ENCODE results near the gene KRTAP10-2. TPM values are rescaled to one million over a fixed set of nuclear protein-coding genes. Genes with fewer than 3 reads are reported as not detected.

The KRTAP10-2 gene
- total and polyA plus RNA-seq, 9 donors = not detected

GRCh38 chr21:44531606-44532564 is 19.4 kb downstream of the KRTAP10-2 start:
- Histone ChIP-seq H3K4me1 (ENCODE audit: control insufficient read depth, insufficient read depth, low read length) (peaks cover 10% of the 10 kb centered on the region), H3K27ac (ENCODE audit: low read length) (no peak overlapping the region), H3K27me3 (ENCODE audit: control insufficient read depth, insufficient read depth, low read length) (peaks cover 2% of the 10 kb centered on the region), H3K9me3 (replicated peaks; ENCODE audit: control insufficient read depth, low read depth, low read length) (no peaks in the 10 kb centered on the region), H3K36me3 (ENCODE audit: control insufficient read depth, insufficient read depth, low read length) (no peaks in the 10 kb centered on the region), H3K4me3 (ENCODE audit: low read length) (no peak overlapping the region)
- peak; percentile 37 for DNase-seq
- WGBS (ENCODE audit: insufficient coverage) = 60% methylated on average over 25 of the region's 30 CpGs

- no peak overlapping the region for H3K4me3 ChIP-seq (ENCODE audit: low read length)
- no peaks in the 10 kb centered on the region for H3K36me3 ChIP-seq (ENCODE audit: control insufficient read depth, insufficient read depth, low read length)
- DNase-seq = no peak
- H3K9me3 ChIP-seq (replicated peaks; ENCODE audit: control insufficient read depth, low read depth, low read length) = no peaks in the 10 kb centered on the region
- 89% methylated on average over 22 of the region's 23 CpGs for WGBS (ENCODE audit: insufficient coverage)
- no peak overlapping the region for H3K27ac ChIP-seq (ENCODE audit: low read length)
- peaks cover 2% of the 10 kb centered on the region for H3K27me3 ChIP-seq (ENCODE audit: control insufficient read depth, insufficient read depth, low read length)
- H3K4me1 ChIP-seq (ENCODE audit: control insufficient read depth, insufficient read depth, low read length) = peaks cover 10% of the 10 kb centered on the region
Measured at GRCh38 chr21:44530903-44531605, 20.3 kb downstream of the KRTAP10-2 start.

- Histone ChIP-seq H3K36me3 (ENCODE audit: control insufficient read depth, insufficient read depth, low read length) (no peaks in the 10 kb centered on the region), H3K27ac (ENCODE audit: low read length) (no peak overlapping the region), H3K4me1 (ENCODE audit: control insufficient read depth, insufficient read depth, low read length) (peaks cover 10% of the 10 kb centered on the region), H3K27me3 (ENCODE audit: control insufficient read depth, insufficient read depth, low read length) (peaks cover 2% of the 10 kb centered on the region), H3K9me3 (replicated peaks; ENCODE audit: control insufficient read depth, low read depth, low read length) (no peaks in the 10 kb centered on the region), H3K4me3 (ENCODE audit: low read length) (no peak overlapping the region)
- no peak for DNase-seq
- WGBS (ENCODE audit: insufficient coverage) = 82% methylated on average over 7 of the region's 7 CpGs
Measured at GRCh38 chr21:44530221-44530902, 20.9 kb downstream of the KRTAP10-2 start.

- DNase-seq = no peak
- Histone ChIP-seq H3K36me3 (ENCODE audit: control insufficient read depth, insufficient read depth, low read length) (no peaks in the 10 kb centered on the region), H3K4me1 (ENCODE audit: control insufficient read depth, insufficient read depth, low read length) (peaks cover 10% of the 10 kb centered on the region), H3K27me3 (ENCODE audit: control insufficient read depth, insufficient read depth, low read length) (peaks cover 2% of the 10 kb centered on the region), H3K9me3 (replicated peaks; ENCODE audit: control insufficient read depth, low read depth, low read length) (no peaks in the 10 kb centered on the region), H3K27ac (ENCODE audit: low read length) (no peak overlapping the region), H3K4me3 (ENCODE audit: low read length) (no peak overlapping the region)
- WGBS (ENCODE audit: insufficient coverage) = 66% methylated on average over 19 of the region's 23 CpGs
Measured at GRCh38 chr21:44529503-44530125, 21.7 kb downstream of the KRTAP10-2 start.

GRCh38 chr21:44529011-44529421 is 22.3 kb downstream of the KRTAP10-2 start:
- Histone ChIP-seq H3K36me3 (ENCODE audit: control insufficient read depth, insufficient read depth, low read length) (no peaks in the 10 kb centered on the region), H3K9me3 (replicated peaks; ENCODE audit: control insufficient read depth, low read depth, low read length) (peaks cover 1% of the 10 kb centered on the region), H3K4me3 (ENCODE audit: low read length) (no peak overlapping the region), H3K27me3 (ENCODE audit: control insufficient read depth, insufficient read depth, low read length) (peaks cover 2% of the 10 kb centered on the region), H3K27ac (ENCODE audit: low read length) (no peak overlapping the region), H3K4me1 (ENCODE audit: control insufficient read depth, insufficient read depth, low read length) (peaks cover 10% of the 10 kb centered on the region)
- DNase-seq = no peak
- WGBS (ENCODE audit: insufficient coverage) = 92% methylated on average over 6 of the region's 17 CpGs

- Histone ChIP-seq H3K9me3 (replicated peaks; ENCODE audit: control insufficient read depth, low read depth, low read length) (peaks cover 4% of the 10 kb centered on the region), H3K4me3 (ENCODE audit: low read length) (no peak overlapping the region), H3K36me3 (ENCODE audit: control insufficient read depth, insufficient read depth, low read length) (no peaks in the 10 kb centered on the region), H3K27ac (ENCODE audit: low read length) (no peak overlapping the region), H3K4me1 (ENCODE audit: control insufficient read depth, insufficient read depth, low read length) (peaks cover 10% of the 10 kb centered on the region), H3K27me3 (ENCODE audit: control insufficient read depth, insufficient read depth, low read length) (peaks cover 2% of the 10 kb centered on the region)
- DNase-seq = no peak
- 87% methylated on average over 7 of the region's 10 CpGs for WGBS (ENCODE audit: insufficient coverage)
Measured at GRCh38 chr21:44528634-44528995, 22.7 kb downstream of the KRTAP10-2 start.

GRCh38 chr21:44527983-44528633 is 23.2 kb downstream of the KRTAP10-2 start:
- Histone ChIP-seq H3K27ac (ENCODE audit: low read length) (no peak overlapping the region), H3K4me1 (ENCODE audit: control insufficient read depth, insufficient read depth, low read length) (peaks cover 10% of the 10 kb centered on the region), H3K9me3 (replicated peaks; ENCODE audit: control insufficient read depth, low read depth, low read length) (peaks cover 4% of the 10 kb centered on the region), H3K27me3 (ENCODE audit: control insufficient read depth, insufficient read depth, low read length) (peaks cover 2% of the 10 kb centered on the region), H3K36me3 (ENCODE audit: control insufficient read depth, insufficient read depth, low read length) (no peaks in the 10 kb centered on the region), H3K4me3 (ENCODE audit: low read length) (no peak overlapping the region)
- no peak for DNase-seq
- 86% methylated on average over 18 of the region's 18 CpGs for WGBS (ENCODE audit: insufficient coverage)

- 84% methylated on average over 31 of the region's 37 CpGs for WGBS (ENCODE audit: insufficient coverage)
- Histone ChIP-seq H3K27me3 (ENCODE audit: control insufficient read depth, insufficient read depth, low read length) (peaks cover 2% of the 10 kb centered on the region), H3K27ac (ENCODE audit: low read length) (no peak overlapping the region), H3K4me3 (ENCODE audit: low read length) (no peak overlapping the region), H3K4me1 (ENCODE audit: control insufficient read depth, insufficient read depth, low read length) (peaks cover 10% of the 10 kb centered on the region), H3K36me3 (ENCODE audit: control insufficient read depth, insufficient read depth, low read length) (no peaks in the 10 kb centered on the region), H3K9me3 (replicated peaks; ENCODE audit: control insufficient read depth, low read depth, low read length) (peaks cover 4% of the 10 kb centered on the region)
- no peak for DNase-seq
Measured at GRCh38 chr21:44527156-44527982, 23.9 kb downstream of the KRTAP10-2 start.

Data from muscle of leg (tissue), 11 donors.